ENCODE results near the gene ALDH1L1.

- TF ChIP-seq SRF (IDR thresholded peaks at IDR 0.05; ENCODE audit: low read depth, low read length) (no peak), GTF2F1 (IDR thresholded peaks at IDR 0.05; ENCODE audit: borderline replicate concordance, low read depth, low read length) (no peak), BCL11A (IDR thresholded peaks at IDR 0.05; ENCODE audit: low read depth in 2 of 2, low read length in 2 of 2) (no peak), MAX (IDR thresholded peaks at IDR 0.05) (no peak), KDM1A (IDR thresholded peaks at IDR 0.05; ENCODE audit: borderline replicate concordance, low read length) (no peak), CEBPB (IDR thresholded peaks at IDR 0.05; ENCODE audit: low read depth, low read length) (no peak), ASH2L (IDR thresholded peaks at IDR 0.05; ENCODE audit: low read length) (no peak), POLR2AphosphoS5 (IDR thresholded peaks at IDR 0.05; ENCODE audit: low read depth, low read length) (no peak), TCF12 (IDR thresholded peaks at IDR 0.05; ENCODE audit: low read depth, low read length) (no peak)
- TF ChIP-seq, protein P1, sequence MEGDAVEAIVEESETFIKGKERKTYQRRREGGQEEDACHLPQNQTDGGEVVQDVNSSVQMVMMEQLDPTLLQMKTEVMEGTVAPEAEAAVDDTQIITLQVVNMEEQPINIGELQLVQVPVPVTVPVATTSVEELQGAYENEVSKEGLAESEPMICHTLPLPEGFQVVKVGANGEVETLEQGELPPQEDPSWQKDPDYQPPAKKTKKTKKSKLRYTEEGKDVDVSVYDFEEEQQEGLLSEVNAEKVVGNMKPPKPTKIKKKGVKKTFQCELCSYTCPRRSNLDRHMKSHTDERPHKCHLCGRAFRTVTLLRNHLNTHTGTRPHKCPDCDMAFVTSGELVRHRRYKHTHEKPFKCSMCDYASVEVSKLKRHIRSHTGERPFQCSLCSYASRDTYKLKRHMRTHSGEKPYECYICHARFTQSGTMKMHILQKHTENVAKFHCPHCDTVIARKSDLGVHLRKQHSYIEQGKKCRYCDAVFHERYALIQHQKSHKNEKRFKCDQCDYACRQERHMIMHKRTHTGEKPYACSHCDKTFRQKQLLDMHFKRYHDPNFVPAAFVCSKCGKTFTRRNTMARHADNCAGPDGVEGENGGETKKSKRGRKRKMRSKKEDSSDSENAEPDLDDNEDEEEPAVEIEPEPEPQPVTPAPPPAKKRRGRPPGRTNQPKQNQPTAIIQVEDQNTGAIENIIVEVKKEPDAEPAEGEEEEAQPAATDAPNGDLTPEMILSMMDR (IDR thresholded peaks at IDR 0.05; ENCODE audit: control extremely low read depth in 1 of 3, insufficient read depth in 1 of 3, low read depth in 1 of 3, low read length in 3 of 3): no peak
Observed at GRCh38 chr3:126057501-126057819, 122.9 kb downstream of the ALDH1L1 start.
